Testis (tissue), 3 donors: ENCODE measurements around the gene PSMA7. TPM values are rescaled to one million over a fixed set of nuclear protein-coding genes. Genes with fewer than 3 reads are reported as not detected.
A peak's percentile ranks its signal among the peaks of the same experiment; 100 is the strongest.

ENCODE experiments used
- DNase-seq: peaks from one replicate; pipeline ENCODE4 v3.0.0-alpha.2; 2019
- H3K27ac ChIP-seq, 2 donors: fragments of 200-600 bp; sonication (generic); one replicate each; pipeline ENCODE4 v1.5.1; 2019
- H3K27me3 ChIP-seq: fragments of 200-600 bp; sonication (generic); one replicate; pipeline ENCODE4 v1.5.1; 2019
- H3K36me3 ChIP-seq: fragments of 200-600 bp; sonication (generic); one replicate; pipeline ENCODE4 v1.5.1; 2017; ENCODE audit warnings: low read depth; ENCODE audit errors: missing control alignments
- H3K4me1 ChIP-seq: fragments of 200-600 bp; sonication (generic); one replicate; pipeline ENCODE4 v1.5.1; 2019
- H3K4me3 ChIP-seq, 2 donors: fragments of 200-600 bp; sonication (generic); one replicate each; pipeline ENCODE4 v1.5.1; 2017 to 2019
- H3K9me3 ChIP-seq: fragments of 200-600 bp; sonication (generic); one replicate; pipeline ENCODE4 v1.5.1; 2017
- POLR2A ChIP-seq: fragments of 450-650 bp; IDR thresholded peaks from one replicate; pipeline ENCODE4 v1.6.1; 2017; ENCODE audit warnings: antibody characterized with exemption, mild to moderate bottlenecking, moderate library complexity
- WGBS, 2 donors: methylation state at CpG; one replicate each; pipeline ENCODE4 v1.1.5; 2018; 5-methylcytosine and 5-hydroxymethylcytosine counted together
- intact Hi-C: fragments of 100-400 bp; cut with DNase I; formaldehyde crosslinking; loops from one replicate; pipeline ENCODE4 v1.15.1; 2023; ENCODE audit warnings: low total_unique reads
- polyA plus RNA-seq: library from polyadenylated mRNA; stranded (reverse); fragments of 350-450 nt; fragmentation: Illumina TruSeq; extraction: RNeasy Lipid Tissue Mini Kit (QIAGEN cat#74804); gene quantifications from one replicate; pipeline ENCODE4 v1.2.3, GENCODE V29; 2014; ENCODE audit warnings: low read depth, low replicate concordance; ENCODE audit not compliant: insufficient read depth
- total RNA-seq, 2 donors: library from RNA; depleted of rRNA; stranded (reverse); fragments of >200 nt; gene quantifications; one replicate each; pipeline ENCODE4 v1.2.3, GENCODE V29; 2016
- TF ChIP-seq, protein P1 (sequence below), 3 experiments: fragments of 450-650 bp in 2 of 3; fragments of 200-600 bp in 1 of 3; sonication (generic) in 1 of 3; IDR thresholded peaks; one replicate each; pipeline ENCODE4 v1.5.1; 2016 to 2019; ENCODE audit warnings: antibody characterized with exemption in 3 of 3, mild to moderate bottlenecking in 2 of 3, moderate library complexity in 1 of 3

PSMA7 gene
- total and polyA plus RNA-seq, 3 donors from 2014 or later = 124 to 203 (median 146) TPM

DNA sequence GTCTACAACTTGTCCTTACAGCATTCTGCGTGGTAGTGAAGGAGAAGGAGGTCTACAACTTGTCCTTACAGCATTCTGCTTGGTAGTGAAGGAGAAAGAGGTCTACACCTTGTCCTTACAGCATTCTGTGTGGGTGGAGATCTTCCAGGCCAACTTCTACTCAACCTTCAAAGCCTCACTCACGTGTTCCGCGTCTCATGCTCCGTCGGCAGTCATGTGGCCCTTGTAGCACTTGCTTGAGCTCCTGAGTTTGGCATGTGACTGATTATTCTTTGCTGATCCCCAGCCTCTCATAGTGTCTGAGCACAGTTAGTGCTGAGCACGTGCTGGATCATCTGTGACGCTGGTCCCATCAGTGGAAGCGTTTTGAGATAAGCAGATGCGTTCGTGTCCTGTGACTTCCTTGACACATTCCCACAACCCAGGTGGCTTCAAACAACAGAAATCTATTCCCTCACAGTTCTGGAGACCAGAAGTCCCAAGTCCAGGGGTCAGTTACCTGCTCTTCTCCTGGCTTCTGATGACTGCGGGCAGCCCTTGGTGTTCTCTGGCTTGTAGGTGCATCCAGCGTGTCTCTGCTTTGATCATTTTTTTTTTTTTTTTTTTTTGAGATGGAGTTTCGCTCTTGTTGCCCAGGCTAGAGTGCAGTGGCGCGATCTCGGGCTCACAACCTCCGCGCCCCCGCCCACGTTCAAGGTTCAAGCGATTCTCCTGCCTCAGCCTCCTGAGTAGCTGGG lies 3.0 kb upstream of the PSMA7 start:
- Histone ChIP-seq H3K9me3 (no peaks in the 10 kb centered on the region), H3K27ac (no peak overlapping the region), H3K36me3 (no peaks in the 10 kb centered on the region), H3K4me1 (peaks cover 29% of the 10 kb centered on the region), H3K4me3 (no peak overlapping the region), H3K27me3 (no peaks in the 10 kb centered on the region)
- WGBS, 2 donors = 92 to 99% methylated on average over 12 to 22 of the region's 22 CpGs
- intact Hi-C loops = no loop called here
- TF ChIP-seq, protein P1, sequence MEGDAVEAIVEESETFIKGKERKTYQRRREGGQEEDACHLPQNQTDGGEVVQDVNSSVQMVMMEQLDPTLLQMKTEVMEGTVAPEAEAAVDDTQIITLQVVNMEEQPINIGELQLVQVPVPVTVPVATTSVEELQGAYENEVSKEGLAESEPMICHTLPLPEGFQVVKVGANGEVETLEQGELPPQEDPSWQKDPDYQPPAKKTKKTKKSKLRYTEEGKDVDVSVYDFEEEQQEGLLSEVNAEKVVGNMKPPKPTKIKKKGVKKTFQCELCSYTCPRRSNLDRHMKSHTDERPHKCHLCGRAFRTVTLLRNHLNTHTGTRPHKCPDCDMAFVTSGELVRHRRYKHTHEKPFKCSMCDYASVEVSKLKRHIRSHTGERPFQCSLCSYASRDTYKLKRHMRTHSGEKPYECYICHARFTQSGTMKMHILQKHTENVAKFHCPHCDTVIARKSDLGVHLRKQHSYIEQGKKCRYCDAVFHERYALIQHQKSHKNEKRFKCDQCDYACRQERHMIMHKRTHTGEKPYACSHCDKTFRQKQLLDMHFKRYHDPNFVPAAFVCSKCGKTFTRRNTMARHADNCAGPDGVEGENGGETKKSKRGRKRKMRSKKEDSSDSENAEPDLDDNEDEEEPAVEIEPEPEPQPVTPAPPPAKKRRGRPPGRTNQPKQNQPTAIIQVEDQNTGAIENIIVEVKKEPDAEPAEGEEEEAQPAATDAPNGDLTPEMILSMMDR (IDR thresholded peaks at IDR 0.05) = no peak
- TF ChIP-seq POLR2A = no peak
- no peak for DNase-seq

DNA sequence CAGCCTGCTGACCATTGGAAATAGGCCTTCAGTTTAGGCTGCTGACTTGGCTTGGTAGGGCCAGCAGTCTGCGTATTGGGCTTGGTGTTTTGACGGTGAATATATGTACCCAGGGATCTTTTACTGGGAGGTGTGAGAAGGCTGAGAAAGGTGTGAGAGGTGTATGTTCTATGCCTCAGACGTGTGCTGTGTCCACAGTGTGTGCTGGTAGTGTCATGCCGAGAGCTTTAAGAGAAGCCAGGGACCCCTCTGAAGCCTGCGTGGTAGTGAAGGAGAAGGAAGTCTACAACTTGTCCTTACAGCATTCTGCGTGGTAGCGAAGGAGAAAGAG lies 2.5 kb upstream of the PSMA7 start:
- 90% methylated on average over 7 of the region's 7 CpGs for WGBS, 2 donors
- no peaks in the 10 kb centered on the region for H3K27me3 ChIP-seq
- TF ChIP-seq, protein P1 (IDR thresholded peaks at IDR 0.05) = no peak
- TF ChIP-seq POLR2A = no peak
- no peak overlapping the region for H3K4me3 ChIP-seq
- DNase-seq = no peak
- H3K27ac ChIP-seq = no peak overlapping the region
- peaks cover 33% of the 10 kb centered on the region for H3K4me1 ChIP-seq
- no peaks in the 10 kb centered on the region for H3K9me3 ChIP-seq
- H3K36me3 ChIP-seq = no peaks in the 10 kb centered on the region
- intact Hi-C loops = no loop called here

DNA sequence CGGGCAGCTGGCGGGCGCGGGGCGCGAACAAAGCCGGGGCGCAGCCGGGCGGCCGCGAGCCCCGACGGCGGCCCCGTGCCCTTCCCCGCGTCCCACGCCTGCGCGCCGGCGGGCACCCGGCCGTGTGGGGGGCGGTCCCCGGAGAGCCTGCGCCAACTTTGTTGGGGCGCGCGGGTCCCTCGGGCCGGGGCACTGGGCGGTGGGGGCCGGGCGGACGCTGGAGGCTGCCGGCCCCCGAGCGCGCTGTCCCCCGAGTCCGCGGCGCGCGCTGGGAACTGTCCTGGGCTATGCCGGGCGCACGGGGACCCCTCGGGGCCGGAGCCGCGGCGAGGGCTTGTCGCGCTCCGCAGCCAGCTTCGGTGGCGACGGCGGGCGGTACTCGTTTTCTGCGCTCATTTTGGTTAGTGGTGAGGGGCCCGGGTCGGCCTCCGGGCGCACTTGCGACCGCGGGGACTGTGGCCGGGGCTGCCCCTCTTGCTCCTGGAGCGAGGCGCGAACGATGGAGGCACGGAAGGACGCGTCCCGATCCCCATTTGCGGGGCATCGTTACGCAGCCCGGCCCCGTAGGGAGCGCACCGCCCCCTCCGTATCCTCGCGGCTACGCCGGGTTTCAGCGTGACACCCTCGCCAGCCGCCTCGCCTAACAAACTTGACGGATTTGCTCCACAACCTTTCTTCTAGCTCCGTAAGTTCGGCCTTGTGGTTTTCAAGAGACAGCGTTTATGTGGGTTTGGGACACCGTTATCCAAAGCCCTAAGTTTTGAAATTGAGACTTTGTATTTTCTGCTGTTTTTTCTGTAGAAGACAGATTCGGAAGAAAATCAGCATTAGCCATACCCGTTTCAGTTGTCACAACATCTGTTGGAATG lies 997 bp upstream of the PSMA7 start:
- no peaks in the 10 kb centered on the region for H3K27me3 ChIP-seq
- DNase-seq = peak; percentile 66
- peak overlapping the region; percentile 77 to 92 for H3K4me3 ChIP-seq
- no peaks in the 10 kb centered on the region for H3K9me3 ChIP-seq
- peak overlapping the region; percentile 77 to 98 for H3K27ac ChIP-seq
- peaks cover 32% of the 10 kb centered on the region for H3K4me1 ChIP-seq
- TF ChIP-seq, protein P1 (IDR thresholded peaks at IDR 0.05) = no peak
- no peak for TF ChIP-seq POLR2A
- intact Hi-C loops = loop anchor here (5.0 kb wide), 1 partner anchor 77 kb away; the partner anchor contains the start of gene TAF4
- no peaks in the 10 kb centered on the region for H3K36me3 ChIP-seq
- 0% methylated on average over 26 to 48 of the region's 104 CpGs for WGBS, 2 donors

DNA sequence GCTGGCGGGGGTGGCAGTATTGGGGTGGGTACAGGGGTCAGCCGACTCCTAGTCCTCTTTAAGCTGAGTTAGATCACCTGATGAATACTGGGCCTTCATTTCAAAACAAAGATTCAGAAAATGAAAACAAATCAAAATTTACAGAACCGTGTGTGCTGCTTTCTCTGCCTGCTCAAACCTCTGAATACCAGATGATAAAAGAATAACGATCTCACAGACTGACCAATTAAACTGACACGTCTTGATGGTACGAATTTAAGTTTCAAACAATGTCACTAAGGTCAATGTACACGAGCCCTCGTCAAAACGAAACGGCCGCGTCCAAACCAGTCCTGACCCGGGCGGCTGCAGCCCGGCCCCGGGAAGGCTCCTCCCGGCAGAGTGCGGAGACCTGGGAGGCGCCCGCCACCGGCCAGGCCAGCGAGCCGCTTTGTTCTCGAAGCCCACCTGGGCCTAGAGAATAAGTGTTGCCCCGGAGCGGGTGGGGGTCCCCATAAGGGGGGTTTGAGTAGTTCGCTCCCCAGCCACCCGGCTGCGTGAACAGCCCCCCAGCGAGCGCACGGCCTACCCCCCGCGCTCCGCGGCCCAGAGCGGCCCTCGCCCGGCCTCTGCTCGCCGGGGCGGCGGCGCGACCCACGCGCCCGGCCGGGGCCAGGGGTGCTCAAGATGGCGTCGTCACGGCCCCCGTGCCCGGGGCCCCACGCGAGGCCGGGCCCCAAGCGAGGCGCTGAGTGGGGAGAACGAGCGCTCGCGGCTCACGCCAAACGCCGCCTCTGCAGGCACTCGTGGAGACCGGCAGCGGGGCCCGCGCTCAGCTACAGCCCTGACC lies 728 bp downstream of the PSMA7 start:
- 0 to 1% methylated on average over 16 to 44 of the region's 71 CpGs for WGBS, 2 donors
- Histone ChIP-seq H3K9me3 (no peaks in the 10 kb centered on the region), H3K4me1 (peaks cover 32% of the 10 kb centered on the region), H3K27ac (peak overlapping the region; percentile 64 to 98), H3K4me3 (peak overlapping the region; percentile 76 to 92), H3K36me3 (no peaks in the 10 kb centered on the region), H3K27me3 (no peaks in the 10 kb centered on the region)
- TF ChIP-seq POLR2A = no peak
- TF ChIP-seq, protein P1 (IDR thresholded peaks at IDR 0.05) = no peak
- intact Hi-C loops = loop anchor here (5.0 kb wide), 1 partner anchor 75 kb away; the partner anchor contains the start of gene TAF4
- no peak for DNase-seq
